Activated T-helper 9 cell treated with anti-CD3 and anti-CD28 coated beads, Interleukin-2, amount 50 U/mL, for 16 hours (primary cell): ENCODE data around the gene NEMP2.

Experiments
- DNase-seq: peaks from one replicate; pipeline ENCODE4 v3.0.0-alpha.2; 2020; ENCODE audit warnings: low read depth

Gene NEMP2

GRCh38 chr2:190534310-190535120 is at the start of gene NEMP2:
TSS of gene NEMP2 (minus strand) at chr2:190534722. CDS start at chr2:190534655, 67 bp downstream.
- peak; percentile 73 for DNase-seq

GRCh38 chr2:190583507-190584337 is 49.2 kb upstream of the NEMP2 start:
- DNase-seq, result no peak

GRCh38 chr2:190582736-190583506 is 48.4 kb upstream of the NEMP2 start:
- DNase-seq, result no peak

- DNase-seq, result no peak
These were observed 47.5 kb upstream of the NEMP2 start for GRCh38 chr2:190582019-190582418.

- DNase-seq, result no peak
These were observed 45.7 kb upstream of the NEMP2 start for GRCh38 chr2:190579915-190580846.

GRCh38 chr2:190579058-190579410 is 44.5 kb upstream of the NEMP2 start:
- DNase-seq, result no peak

GRCh38 chr2:190578158-190579057 is 43.9 kb upstream of the NEMP2 start:
- no peak for DNase-seq

- DNase-seq, result no peak
These were observed 42.1 kb upstream of the NEMP2 start for GRCh38 chr2:190576573-190576972.

- DNase-seq, result no peak
These were observed 40.7 kb upstream of the NEMP2 start for GRCh38 chr2:190575263-190575662.

- no peak for DNase-seq
These were observed 39.6 kb upstream of the NEMP2 start for GRCh38 chr2:190574169-190574568.

GRCh38 chr2:190572246-190572645 is 37.7 kb upstream of the NEMP2 start:
- no peak for DNase-seq

- DNase-seq, result no peak
These were observed 37.2 kb upstream of the NEMP2 start for GRCh38 chr2:190571686-190572085.

GRCh38 chr2:190570871-190571270 is 36.3 kb upstream of the NEMP2 start:
- DNase-seq, result no peak

- no peak for DNase-seq
These were observed 35.7 kb upstream of the NEMP2 start for GRCh38 chr2:190569994-190570755.

GRCh38 chr2:190564838-190565237 is 30.3 kb upstream of the NEMP2 start:
- DNase-seq, result no peak

- DNase-seq, result no peak
These were observed 29.1 kb upstream of the NEMP2 start for GRCh38 chr2:190563646-190564045.

GRCh38 chr2:190563109-190563508 is 28.6 kb upstream of the NEMP2 start:
- peak; percentile 39 for DNase-seq

GRCh38 chr2:190562121-190562520 is 27.6 kb upstream of the NEMP2 start:
- no peak for DNase-seq

- DNase-seq, result no peak
These were observed 26.6 kb upstream of the NEMP2 start for GRCh38 chr2:190561094-190561493.
